Measurements from ENCODE around the gene VSTM4. TPM values are rescaled to one million over a fixed set of nuclear protein-coding genes. Genes with fewer than 3 reads are reported as not detected.

Gene VSTM4
- total RNA-seq, 1 experiment from 2014 or later, result 0.07 TPM

- Histone ChIP-seq H3K27me3 (ENCODE audit: insufficient read depth, low read length) (peaks cover 19% of the 10 kb centered on the region), H3K4me1 (ENCODE audit: control insufficient read depth in 1 of 2, insufficient read depth in 2 of 2, low read length in 2 of 2) (no peaks in the 10 kb centered on the region), H3K9me3 (ENCODE audit: control insufficient read depth in 1 of 2, insufficient read depth in 1 of 2, low read depth in 1 of 2, low read length in 2 of 2) (no peaks in the 10 kb centered on the region), H3K79me2 (ENCODE audit: insufficient read depth, low read length) (no peaks in the 10 kb centered on the region), H4K20me1 (ENCODE audit: insufficient read depth) (no peaks in the 10 kb centered on the region), H2AFZ (ENCODE audit: low read depth, low read length, poor library complexity, severe bottlenecking) (no peak overlapping the region), H3K4me2 (ENCODE audit: low read length) (no peak overlapping the region), H3K9ac (ENCODE audit: low read length) (no peak overlapping the region), H3K9me2 (ENCODE audit: insufficient read depth) (no peaks in the 10 kb centered on the region), H3K4me3 (replicated peaks in 1 of 2; ENCODE audit: low read depth in 1 of 2, low read length in 2 of 2) (no peak overlapping the region), H3K36me3 (ENCODE audit: control insufficient read depth in 1 of 2, insufficient read depth in 2 of 2, low read length in 2 of 2) (no peaks in the 10 kb centered on the region), H3K27ac (ENCODE audit: low read depth, low read length) (no peak overlapping the region)
- BruUV-seq (replicated peaks), result no TSS peak
- intact Hi-C loops (cut with micrococcal nuclease), result no loop called here
- ATAC-seq (no peak), DNase-seq (ENCODE audit: low read depth, low spot score) (no peak)
- CTCF ChIA-PET, result no interaction called here
- TF ChIP-seq POLR2AphosphoS5 (IDR thresholded peaks at IDR 0.05; ENCODE audit: low read depth, low read length) (no peak), YY1 (IDR thresholded peaks at IDR 0.05; ENCODE audit: extremely low read depth, insufficient replicate concordance, low read depth, low read length) (no peak), SIN3A (IDR thresholded peaks at IDR 0.05; ENCODE audit: low read depth) (no peak), ZFX (IDR thresholded peaks at IDR 0.05) (no peak), REST (IDR thresholded peaks at IDR 0.05; ENCODE audit: low read depth) (no peak), RAD21 (IDR thresholded peaks at IDR 0.05; ENCODE audit: low read depth) (no peak), ZNF274 (IDR thresholded peaks at IDR 0.05; ENCODE audit: low read depth, low read length) (no peak), EZH2phosphoT487 (IDR thresholded peaks at IDR 0.05; ENCODE audit: borderline replicate concordance) (no peak), MAX (IDR thresholded peaks at IDR 0.05) (no peak), SP1 (IDR thresholded peaks at IDR 0.05; ENCODE audit: low read depth) (no peak), FOSL1 (IDR thresholded peaks at IDR 0.05; ENCODE audit: low read depth) (no peak), SRF (IDR thresholded peaks at IDR 0.05; ENCODE audit: low read depth) (no peak), CEBPB (IDR thresholded peaks at IDR 0.05; ENCODE audit: low read depth) (no peak), JUND (IDR thresholded peaks at IDR 0.05) (no peak), EZH2 (IDR thresholded peaks at IDR 0.05) (no peak), ZBTB33 (IDR thresholded peaks at IDR 0.05; ENCODE audit: extremely low read depth, insufficient replicate concordance, low read length) (no peak), POLR2A (IDR thresholded peaks at IDR 0.05; ENCODE audit: borderline replicate concordance, extremely low read depth, insufficient read depth, insufficient read length) (no peak), EGR1 (IDR thresholded peaks at IDR 0.05; ENCODE audit: low read depth) (no peak)
- POLR2A ChIA-PET, result no interaction called here
- RAD21 ChIA-PET (ENCODE audit: low non-redundant PET in 1 of 2, low total read pairs in 2 of 2, uncharacterized antibody in 2 of 2, unreplicated experiment in 2 of 2), result no interaction called here
Observed at GRCh38 chr10:49090696-49091380, 24.5 kb downstream of the VSTM4 start.
